Measurements from ENCODE around the gene GPLD1.

GRCh38 chr6:24489881-24490280 is 503 bp upstream of the GPLD1 start:
- TF ChIP-seq GATA3 (IDR thresholded peaks at IDR 0.05; ENCODE audit: low read depth, low read length) (no peak), GATA2 (IDR thresholded peaks at IDR 0.05; ENCODE audit: low read depth, low read length) (no peak)
